HG02970 (cell line): ENCODE data around the gene CRIP2.

Experiments
- ATAC-seq: cut with Tn5 transposase; IDR thresholded peaks from one replicate; pipeline ENCODE4 v1.9.1; 2021; ENCODE audit warnings: mild to moderate bottlenecking, moderate library complexity, moderate number of reproducible peaks; ENCODE audit not compliant: unreplicated experiment, low FRiP score

CRIP2 gene

GRCh38 chr14:105486163-105486973 lies 11.7 kb downstream of the CRIP2 start, which contains the start of gene CRIP1:
CRIP1 (plus strand) TSS chr14:105486886; CDS start chr14:105487260, 374 bp downstream.
- ATAC-seq, result no peak

- ATAC-seq, result no peak
Measured at GRCh38 chr14:105486974-105487448, 12.4 kb downstream of the CRIP2 start.

- no peak for ATAC-seq
Measured at GRCh38 chr14:105487449-105487985, 12.9 kb downstream of the CRIP2 start.

GRCh38 chr14:105487986-105488777 lies 13.6 kb downstream of the CRIP2 start:
- no peak for ATAC-seq

GRCh38 chr14:105488781-105489541 lies 14.3 kb downstream of the CRIP2 start:
- ATAC-seq, result no peak

GRCh38 chr14:105489542-105490266 lies 15.1 kb downstream of the CRIP2 start:
- ATAC-seq, result no peak

GRCh38 chr14:105490267-105490571 lies 15.6 kb downstream of the CRIP2 start:
- peak; percentile 2 for ATAC-seq

GRCh38 chr14:105490572-105491365 lies 16.1 kb downstream of the CRIP2 start, which contains the start of gene TEDC1:
TEDC1 (plus strand) TSS chr14:105491246; CDS start chr14:105491376, 130 bp downstream.
- peak; percentile 66 for ATAC-seq

GRCh38 chr14:105491366-105491973 lies 16.8 kb downstream of the CRIP2 start:
- no peak for ATAC-seq

GRCh38 chr14:105492031-105492970 lies 17.7 kb downstream of the CRIP2 start:
- no peak for ATAC-seq

- no peak for ATAC-seq
Measured at GRCh38 chr14:105492971-105493871, 18.6 kb downstream of the CRIP2 start.

GRCh38 chr14:105493921-105494605 lies 19.4 kb downstream of the CRIP2 start:
- no peak for ATAC-seq

- no peak for ATAC-seq
Measured at GRCh38 chr14:105494606-105494929, 19.9 kb downstream of the CRIP2 start.

GRCh38 chr14:105495101-105495989 lies 20.7 kb downstream of the CRIP2 start:
- no peak for ATAC-seq
